Transverse colon (tissue), 4 donors: ENCODE results near the gene HUNK. TPM values are rescaled to one million over a fixed set of nuclear protein-coding genes. Genes with fewer than 3 reads are reported as not detected.

Experiments
- DNase-seq: peaks from one replicate; pipeline ENCODE4 v3.0.0-alpha.2; 2019
- H3K27ac ChIP-seq, 4 donors: fragments of 200-600 bp; sonication (generic); 2 replicates each; pipeline ENCODE4 v1.5.1; 2016 to 2018; ENCODE audit warnings: inconsistent platforms in 4 of 4
- H3K27me3 ChIP-seq: fragments of 200-600 bp; sonication (generic); 2 replicates; pipeline ENCODE4 v1.5.1; 2017; ENCODE audit warnings: inconsistent platforms
- H3K36me3 ChIP-seq, 4 donors: fragments of 200-600 bp; sonication (generic); 2 replicates each; pipeline ENCODE4 v1.5.1; 2017 to 2019; ENCODE audit warnings: inconsistent platforms in 4 of 4
- H3K4me1 ChIP-seq, 4 donors: fragments of 200-600 bp; sonication (generic); 2 replicates each; pipeline ENCODE4 v1.5.1; 2017 to 2020; ENCODE audit warnings: inconsistent platforms in 4 of 4
- H3K4me3 ChIP-seq, 4 donors: fragments of 200-600 bp; sonication (generic); 1 replicate in 1 of 4; 2 replicates in 3 of 4; pipeline versions ENCODE4 v1.5.1 to v1.6.1; 2017 to 2019; ENCODE audit warnings: inconsistent platforms in 4 of 4
- H3K9me3 ChIP-seq, 2 donors: fragments of 200-600 bp; sonication (generic); 2 replicates each; pipeline ENCODE4 v1.5.1; 2017 to 2019; ENCODE audit warnings: inconsistent platforms in 2 of 2
- EP300 ChIP-seq: sonication (generic); formaldehyde crosslinking; IDR thresholded peaks from one replicate; pipeline ENCODE4 v1.6.1; 2017; ENCODE audit warnings: antibody characterized with exemption, low read depth
- POLR2A ChIP-seq: fragments of 450-650 bp; IDR thresholded peaks from one replicate; pipeline ENCODE4 v1.6.1; 2016; ENCODE audit warnings: antibody characterized with exemption, mild to moderate bottlenecking, moderate library complexity
- POLR2AphosphoS5 ChIP-seq, 3 donors: sonication (generic); formaldehyde crosslinking; IDR thresholded peaks; one replicate each; pipeline ENCODE4 v1.6.1; 2016; ENCODE audit warnings: antibody characterized with exemption in 3 of 3
- WGBS, 2 donors: methylation state at CpG; one replicate each; pipeline ENCODE4 v1.1.5; 2018; ENCODE audit warnings: low coverage in 1 of 2; 5-methylcytosine and 5-hydroxymethylcytosine counted together
- in situ Hi-C, 4 donors: fragments of 200-750 bp; cut with MboI; loops; one replicate each; pipeline versions ENCODE4 v1.15.0 to v1.15.1; 2017; ENCODE audit warnings: low sequenced_read_pairs in 3 of 4, low pct_ligation_motif_present in 1 of 4, low pct_unique_long_range_greater_than_20kb in 1 of 4
- intact Hi-C: fragments of 100-400 bp; cut with DNase I; formaldehyde crosslinking; loops from one replicate; pipeline ENCODE4 v1.15.1; 2023; ENCODE audit warnings: low total_unique reads
- total RNA-seq, 4 donors: library from RNA; depleted of rRNA; stranded (reverse); fragments of >200 nt; gene quantifications; one replicate each; pipeline ENCODE4 v1.1.0, GENCODE V29; 2016
- TF ChIP-seq, protein P1 (sequence below), 5 experiments: fragments of 200-600 bp in 3 of 5; fragments of 450-650 bp in 2 of 5; sonication (generic) in 3 of 5; IDR thresholded peaks; 1 replicate in 2 of 5; 2 replicates in 3 of 5; pipeline ENCODE4 v1.5.1; 2016 to 2017; ENCODE audit warnings: antibody characterized with exemption in 5 of 5, inconsistent platforms in 3 of 5, mild to moderate bottlenecking in 2 of 5, moderate library complexity in 1 of 5

Gene HUNK
- total RNA-seq, 4 donors from 2014 or later: 1.8 to 6.7 (median 3.9) TPM

DNA sequence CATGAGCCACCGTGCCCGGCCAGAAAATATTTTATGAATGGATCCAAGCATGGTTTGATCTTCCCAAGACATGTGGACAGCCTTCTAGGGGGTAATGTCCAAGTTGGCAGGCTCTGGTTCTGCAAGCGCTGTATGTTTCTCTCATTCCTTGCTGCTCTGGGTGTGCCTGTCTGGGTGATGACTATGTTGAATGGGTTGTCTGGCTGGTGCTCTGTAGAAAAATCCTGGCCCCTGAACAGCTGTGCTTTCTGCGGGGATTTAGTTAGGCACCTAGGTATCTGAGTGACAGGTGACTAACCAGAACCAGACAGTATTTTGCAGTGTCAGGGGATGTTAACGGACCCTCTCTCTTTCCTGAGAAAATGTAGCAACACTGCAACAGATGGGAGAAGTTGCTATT lies 14.1 kb downstream of the HUNK start:
- H3K27me3 ChIP-seq: no peaks in the 10 kb centered on the region
- in situ Hi-C loops: no loop called here
- intact Hi-C loops: no loop called here
- DNase-seq: no peak
- no peak for TF ChIP-seq EP300
- TF ChIP-seq, protein P1, sequence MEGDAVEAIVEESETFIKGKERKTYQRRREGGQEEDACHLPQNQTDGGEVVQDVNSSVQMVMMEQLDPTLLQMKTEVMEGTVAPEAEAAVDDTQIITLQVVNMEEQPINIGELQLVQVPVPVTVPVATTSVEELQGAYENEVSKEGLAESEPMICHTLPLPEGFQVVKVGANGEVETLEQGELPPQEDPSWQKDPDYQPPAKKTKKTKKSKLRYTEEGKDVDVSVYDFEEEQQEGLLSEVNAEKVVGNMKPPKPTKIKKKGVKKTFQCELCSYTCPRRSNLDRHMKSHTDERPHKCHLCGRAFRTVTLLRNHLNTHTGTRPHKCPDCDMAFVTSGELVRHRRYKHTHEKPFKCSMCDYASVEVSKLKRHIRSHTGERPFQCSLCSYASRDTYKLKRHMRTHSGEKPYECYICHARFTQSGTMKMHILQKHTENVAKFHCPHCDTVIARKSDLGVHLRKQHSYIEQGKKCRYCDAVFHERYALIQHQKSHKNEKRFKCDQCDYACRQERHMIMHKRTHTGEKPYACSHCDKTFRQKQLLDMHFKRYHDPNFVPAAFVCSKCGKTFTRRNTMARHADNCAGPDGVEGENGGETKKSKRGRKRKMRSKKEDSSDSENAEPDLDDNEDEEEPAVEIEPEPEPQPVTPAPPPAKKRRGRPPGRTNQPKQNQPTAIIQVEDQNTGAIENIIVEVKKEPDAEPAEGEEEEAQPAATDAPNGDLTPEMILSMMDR (IDR thresholded peaks at IDR 0.05): no peak
- H3K9me3 ChIP-seq: no peaks in the 10 kb centered on the region
- H3K4me1 ChIP-seq: peaks cover 0 to 9% (median 0%) of the 10 kb centered on the region in 4 donors
- no peak overlapping the region for H3K27ac ChIP-seq
- WGBS, 2 donors: 79 to 80% methylated on average over 3 to 5 of the region's 5 CpGs
- H3K36me3 ChIP-seq: no peaks in the 10 kb centered on the region
- H3K4me3 ChIP-seq: no peak overlapping the region

DNA sequence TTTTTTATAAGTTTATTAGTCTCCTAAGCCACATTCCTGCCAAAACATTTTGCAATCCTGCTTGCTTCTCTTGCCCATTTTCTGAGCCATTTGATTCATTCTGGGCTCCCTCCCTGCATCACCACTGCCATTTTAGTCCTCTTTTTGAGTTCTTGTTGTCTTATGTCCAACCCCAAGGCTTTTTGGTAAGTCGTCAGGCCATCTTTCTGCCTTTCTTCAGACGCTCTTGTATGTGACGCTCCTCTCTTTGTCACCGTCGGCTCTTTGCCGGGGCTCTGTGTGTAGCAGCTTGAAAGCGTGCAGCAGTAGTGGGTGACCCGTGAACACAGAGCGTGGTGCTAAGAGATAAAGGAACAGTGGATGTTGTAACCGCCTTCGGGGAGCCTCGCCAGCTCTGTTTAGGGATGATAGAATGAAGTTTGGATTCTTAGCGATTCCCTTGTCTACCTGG lies 14.6 kb downstream of the HUNK start:
- H3K27ac ChIP-seq: no peak overlapping the region
- WGBS, 2 donors: 80 to 88% methylated on average over 1 to 13 of the region's 13 CpGs
- in situ Hi-C loops: no loop called here
- no peaks in the 10 kb centered on the region for H3K27me3 ChIP-seq
- peaks cover 0 to 9% (median 0%) of the 10 kb centered on the region in 4 donors for H3K4me1 ChIP-seq
- intact Hi-C loops: no loop called here
- no peak overlapping the region for H3K4me3 ChIP-seq
- no peak for TF ChIP-seq POLR2AphosphoS5 (IDR thresholded peaks at IDR 0.05)
- TF ChIP-seq, protein P1 (IDR thresholded peaks at IDR 0.05): no peak
- no peak for DNase-seq
- H3K9me3 ChIP-seq: no peaks in the 10 kb centered on the region
- H3K36me3 ChIP-seq: no peaks in the 10 kb centered on the region

DNA sequence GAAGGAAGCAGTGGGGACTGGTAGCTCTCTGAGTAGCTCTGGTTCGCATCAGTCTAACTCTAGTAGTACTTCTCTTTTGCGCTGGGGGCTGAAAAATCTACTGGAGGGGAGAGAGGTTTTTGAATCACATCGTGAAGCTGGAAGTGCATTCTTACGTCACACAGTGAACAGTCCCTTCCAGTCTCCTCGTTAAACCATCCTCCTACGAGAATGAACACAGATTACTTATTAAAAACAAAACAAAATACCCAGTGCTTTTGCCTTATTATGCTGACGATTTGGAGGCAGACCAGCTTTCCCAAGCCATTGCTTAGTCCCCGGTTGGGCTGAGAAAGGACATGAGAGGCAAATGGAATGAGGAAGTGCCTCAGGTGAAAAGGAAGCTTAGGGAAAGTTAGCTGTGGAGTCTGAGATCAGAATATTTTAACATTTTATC lies 16.1 kb downstream of the HUNK start:
- H3K36me3 ChIP-seq: no peaks in the 10 kb centered on the region
- H3K4me3 ChIP-seq: peak overlapping the region in 1 of 4 donors; percentile 6
- intact Hi-C loops: no loop called here
- DNase-seq: no peak
- H3K9me3 ChIP-seq: no peaks in the 10 kb centered on the region
- in situ Hi-C loops: no loop called here
- H3K27me3 ChIP-seq: no peaks in the 10 kb centered on the region
- peaks cover 0 to 9% (median 0%) of the 10 kb centered on the region in 4 donors for H3K4me1 ChIP-seq
- 12 to 21% methylated on average over 7 to 8 of the region's 8 CpGs for WGBS, 2 donors
- peak overlapping the region in 3 of 4 donors; percentile 25 to 52 (median 44) for H3K27ac ChIP-seq
- TF ChIP-seq, protein P1 (IDR thresholded peaks at IDR 0.05): no peak
- TF ChIP-seq POLR2A: no peak
- no peak for TF ChIP-seq POLR2AphosphoS5 (IDR thresholded peaks at IDR 0.05)
- TF ChIP-seq EP300: no peak

DNA sequence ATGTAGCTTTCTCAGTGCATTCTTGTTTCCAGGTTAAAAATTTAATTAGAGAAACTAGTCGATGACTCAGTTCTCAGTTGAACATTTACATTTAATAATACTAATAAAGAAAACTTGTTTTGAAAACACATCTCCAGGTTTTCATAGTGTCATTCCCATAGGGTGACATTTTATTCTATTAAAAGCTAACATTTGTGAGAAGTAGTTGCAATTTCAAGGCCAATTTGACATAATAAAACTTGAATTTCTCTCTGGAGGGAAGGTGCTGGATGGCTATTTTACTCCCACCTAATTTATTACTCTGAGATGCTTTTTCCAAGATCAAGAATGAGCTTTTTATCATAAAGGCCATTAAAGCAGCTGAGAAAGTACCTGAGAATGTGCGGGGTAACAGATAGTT lies 16.6 kb downstream of the HUNK start:
- H3K27me3 ChIP-seq: no peaks in the 10 kb centered on the region
- in situ Hi-C loops: no loop called here
- no peaks in the 10 kb centered on the region for H3K9me3 ChIP-seq
- 67 to 70% methylated on average over 2 of the region's 2 CpGs for WGBS, 2 donors
- no peak for DNase-seq
- H3K4me3 ChIP-seq: peak overlapping the region in 1 of 4 donors; percentile 6
- peak overlapping the region in 3 of 4 donors; percentile 25 to 52 (median 44) for H3K27ac ChIP-seq
- TF ChIP-seq, protein P1 (IDR thresholded peaks at IDR 0.05): no peak
- no peak for TF ChIP-seq EP300
- no peak for TF ChIP-seq POLR2AphosphoS5 (IDR thresholded peaks at IDR 0.05)
- TF ChIP-seq POLR2A: no peak
- H3K36me3 ChIP-seq: no peaks in the 10 kb centered on the region
- intact Hi-C loops: no loop called here
- H3K4me1 ChIP-seq: peaks cover 0 to 9% (median 0%) of the 10 kb centered on the region in 4 donors
